Small intestine (tissue), 7 donors: ENCODE results near the gene IGFLR1. TPM values are rescaled to one million over a fixed set of nuclear protein-coding genes. Genes with fewer than 3 reads are reported as not detected.

Experiments
- DNase-seq, 2 donors: peaks; one replicate each; pipeline versions ENCODE4 v3.0.0 to v3.0.0-alpha.2; 2013
- FAIRE-seq: peaks from 2 replicates; lab custom pipeline; 2012; peaks lifted over from hg19 to GRCh38; lab: Jason Lieb, UNC
- H3K27ac ChIP-seq, 3 donors: one replicate each; pipeline ENCODE4 v1.5.1; 2013; ENCODE audit warnings: low read length in 2 of 3, mild to moderate bottlenecking in 2 of 3, control low read depth in 1 of 3, inconsistent platforms in 1 of 3, low read depth in 1 of 3, moderate library complexity in 1 of 3
- H3K27me3 ChIP-seq, 3 donors: one replicate each; pipeline ENCODE4 v1.6.1; 2013; ENCODE audit warnings: low read length in 3 of 3, inconsistent platforms in 1 of 3; ENCODE audit not compliant: control insufficient read depth in 3 of 3, insufficient read depth in 3 of 3
- H3K36me3 ChIP-seq, 3 donors: one replicate each; pipeline ENCODE4 v1.6.1; 2013; ENCODE audit warnings: low read length in 3 of 3, inconsistent platforms in 1 of 3, low read depth in 1 of 3, mild to moderate bottlenecking in 1 of 3, moderate library complexity in 1 of 3; ENCODE audit not compliant: control insufficient read depth in 3 of 3, insufficient read depth in 2 of 3
- H3K4me1 ChIP-seq, 3 donors: one replicate each; pipeline ENCODE4 v1.6.1; 2013; ENCODE audit warnings: low read length in 2 of 3, inconsistent platforms in 1 of 3, low read depth in 1 of 3, mild to moderate bottlenecking in 1 of 3, moderate library complexity in 1 of 3; ENCODE audit not compliant: control insufficient read depth in 3 of 3, insufficient read depth in 2 of 3
- H3K4me3 ChIP-seq, 3 donors: one replicate each; pipeline ENCODE4 v1.5.1; 2013; ENCODE audit warnings: low read length in 3 of 3, control low read depth in 1 of 3, inconsistent platforms in 1 of 3, low read depth in 1 of 3, mild to moderate bottlenecking in 1 of 3, moderate library complexity in 1 of 3
- H3K9me3 ChIP-seq, 2 donors: one replicate each; pipeline ENCODE4 v1.6.1; 2013; ENCODE audit warnings: low read depth in 1 of 2, low read length in 1 of 2; ENCODE audit not compliant: control insufficient read depth in 2 of 2, insufficient read depth in 1 of 2
- WGBS, 3 donors: extraction: QIAGEN DNeasy Blood & Tissue Kit; methylation state at CpG; one replicate each; pipeline ENCODE4 v1.1.7; 2013; 5-methylcytosine and 5-hydroxymethylcytosine counted together
- polyA plus RNA-seq, 4 donors: library from polyadenylated mRNA; stranded (reverse) in 3 of 4; unstranded in 1 of 4; fragments of 200-250 nt in 3 of 4; fragments of 120-200 nt in 1 of 4; gene quantifications; one replicate each; pipeline versions ENCODE4 v1.2.1 to v1.2.3, GENCODE V29; 2013
- donor health status: healthy with polysubstance abuse.
- donor health status: control.
- donor health status: control.
- donor health status: Bipolar disorder and iron deficiency.
- donor health status: healthy.

Gene IGFLR1
- polyA plus RNA-seq, 4 donors = 4.3 to 17.8 (median 12.1) TPM

- FAIRE-seq (no peak), DNase-seq (no peak)
- Histone ChIP-seq H3K9me3 (no peaks in the 10 kb centered on the region), H3K4me1 (peaks cover 0 to 11% (median 0%) of the 10 kb centered on the region in 3 donors), H3K36me3 (peaks cover 0 to 56% (median 4%) of the 10 kb centered on the region in 3 donors), H3K27me3 (no peaks in the 10 kb centered on the region), H3K27ac (no peak overlapping the region), H3K4me3 (no peak overlapping the region)
- WGBS, 3 donors = 92 to 95% (median 95%) methylated on average over 17 to 20 of the region's 20 CpGs
These were observed 38.5 kb upstream of the IGFLR1 start for GRCh38 chr19:35780717-35781116.

GRCh38 chr19:35780058-35780457 is 37.8 kb upstream of the IGFLR1 start:
- H3K27ac ChIP-seq = no peak overlapping the region
- no peaks in the 10 kb centered on the region for H3K27me3 ChIP-seq
- peaks cover 0 to 53% (median 4%) of the 10 kb centered on the region in 3 donors for H3K36me3 ChIP-seq
- H3K4me3 ChIP-seq = no peak overlapping the region
- peaks cover 0 to 9% (median 0%) of the 10 kb centered on the region in 3 donors for H3K4me1 ChIP-seq
- no peak for DNase-seq
- WGBS, 3 donors = 94 to 95% (median 94%) methylated on average over 16 of the region's 16 CpGs
- FAIRE-seq = no peak
- H3K9me3 ChIP-seq = no peaks in the 10 kb centered on the region

GRCh38 chr19:35779033-35779432 is 36.8 kb upstream of the IGFLR1 start:
- 59 to 82% (median 71%) methylated on average over 8 of the region's 8 CpGs for WGBS, 3 donors
- no peak overlapping the region for H3K27ac ChIP-seq
- FAIRE-seq = no peak
- H3K4me1 ChIP-seq = peaks cover 0 to 12% (median 0%) of the 10 kb centered on the region in 3 donors
- no peaks in the 10 kb centered on the region for H3K9me3 ChIP-seq
- H3K27me3 ChIP-seq = no peaks in the 10 kb centered on the region
- H3K4me3 ChIP-seq = no peak overlapping the region
- no peak for DNase-seq
- H3K36me3 ChIP-seq = peaks cover 0 to 51% (median 4%) of the 10 kb centered on the region in 3 donors

GRCh38 chr19:35777961-35778360 is 35.7 kb upstream of the IGFLR1 start:
- no peak for FAIRE-seq
- H3K27ac ChIP-seq = no peak overlapping the region
- 80 to 94% (median 81%) methylated on average over 7 of the region's 7 CpGs for WGBS, 3 donors
- H3K4me3 ChIP-seq = no peak overlapping the region
- peaks cover 0 to 12% (median 0%) of the 10 kb centered on the region in 3 donors for H3K4me1 ChIP-seq
- DNase-seq = no peak
- no peaks in the 10 kb centered on the region for H3K9me3 ChIP-seq
- no peaks in the 10 kb centered on the region for H3K27me3 ChIP-seq
- peaks cover 0 to 47% (median 4%) of the 10 kb centered on the region in 3 donors for H3K36me3 ChIP-seq

- FAIRE-seq = no peak
These were observed 35.0 kb upstream of the IGFLR1 start for GRCh38 chr19:35777086-35777841.

GRCh38 chr19:35776102-35776788 is 34.0 kb upstream of the IGFLR1 start:
- peaks cover 0 to 29% (median 4%) of the 10 kb centered on the region in 3 donors for H3K36me3 ChIP-seq
- no peak for DNase-seq
- H3K4me3 ChIP-seq = peak overlapping the region in 2 of 3 donors; percentile 59 to 76
- H3K4me1 ChIP-seq = peaks cover 0 to 12% (median 0%) of the 10 kb centered on the region in 3 donors
- no peak for FAIRE-seq
- H3K9me3 ChIP-seq = no peaks in the 10 kb centered on the region
- H3K27me3 ChIP-seq = no peaks in the 10 kb centered on the region
- H3K27ac ChIP-seq = no peak overlapping the region
- 57 to 60% (median 60%) methylated on average over 12 to 13 of the region's 13 CpGs for WGBS, 3 donors

More at GRCh38 chr19:35777086-35777841, 35.0 kb upstream of the IGFLR1 start:
- Histone ChIP-seq H3K4me3 (no peak overlapping the region), H3K27me3 (no peaks in the 10 kb centered on the region), H3K9me3 (no peaks in the 10 kb centered on the region), H3K36me3 (peaks cover 0 to 40% (median 4%) of the 10 kb centered on the region in 3 donors), H3K4me1 (peaks cover 0 to 12% (median 0%) of the 10 kb centered on the region in 3 donors), H3K27ac (no peak overlapping the region)
- no peak for DNase-seq
- 71 to 86% (median 85%) methylated on average over 19 of the region's 19 CpGs for WGBS, 3 donors

- 1% methylated on average over 19 to 82 of the region's 82 CpGs for WGBS, 3 donors
- Histone ChIP-seq H3K4me3 (peak within 1 kb of the TSS; percentile 59 to 76 (median 75)), H3K9me3 (no peaks in the 10 kb centered on the region), H3K36me3 (peaks cover 0 to 23% (median 4%) of the 10 kb centered on the region in 3 donors), H3K4me1 (peaks cover 0 to 12% (median 0%) of the 10 kb centered on the region in 3 donors), H3K27ac (no peak within 1 kb of the TSS), H3K27me3 (no peaks in the 10 kb centered on the region)
- DNase-seq = peak; percentile 98 to 99
- no peak for FAIRE-seq
These were observed 33.2 kb upstream of the IGFLR1 start, which contains the start of gene ARHGAP33 for GRCh38 chr19:35775298-35776101. TSS of gene ARHGAP33 (plus strand) at chr19:35775564. CDS start at chr19:35775659, 95 bp downstream.

GRCh38 chr19:35775046-35775297 is 32.7 kb upstream of the IGFLR1 start:
- H3K36me3 ChIP-seq = peaks cover 0 to 18% (median 0%) of the 10 kb centered on the region in 3 donors
- H3K4me1 ChIP-seq = peaks cover 0 to 12% (median 0%) of the 10 kb centered on the region in 3 donors
- no peaks in the 10 kb centered on the region for H3K27me3 ChIP-seq
- H3K9me3 ChIP-seq = no peaks in the 10 kb centered on the region
- DNase-seq = no peak
- H3K4me3 ChIP-seq = peak overlapping the region in 2 of 3 donors; percentile 8 to 75
- WGBS, 3 donors = 17 to 38% (median 33%) methylated on average over 9 of the region's 9 CpGs
- no peak overlapping the region for H3K27ac ChIP-seq
- no peak for FAIRE-seq
